ENCODE measurements around the gene TRIP6. TPM values are rescaled to one million over a fixed set of nuclear protein-coding genes. Genes with fewer than 3 reads are reported as not detected.

TRIP6 gene
- total RNA-seq, 1 experiment from 2014 or later: 140 TPM

GRCh38 chr7:100822236-100823139, 44.7 kb upstream of the TRIP6 start (continued):
- TF ChIP-seq AFF4 (CRISPR knock-in tag; IDR thresholded peaks at IDR 0.05; ENCODE audit: borderline replicate concordance): no peak
- TF ChIP-seq, protein P1, sequence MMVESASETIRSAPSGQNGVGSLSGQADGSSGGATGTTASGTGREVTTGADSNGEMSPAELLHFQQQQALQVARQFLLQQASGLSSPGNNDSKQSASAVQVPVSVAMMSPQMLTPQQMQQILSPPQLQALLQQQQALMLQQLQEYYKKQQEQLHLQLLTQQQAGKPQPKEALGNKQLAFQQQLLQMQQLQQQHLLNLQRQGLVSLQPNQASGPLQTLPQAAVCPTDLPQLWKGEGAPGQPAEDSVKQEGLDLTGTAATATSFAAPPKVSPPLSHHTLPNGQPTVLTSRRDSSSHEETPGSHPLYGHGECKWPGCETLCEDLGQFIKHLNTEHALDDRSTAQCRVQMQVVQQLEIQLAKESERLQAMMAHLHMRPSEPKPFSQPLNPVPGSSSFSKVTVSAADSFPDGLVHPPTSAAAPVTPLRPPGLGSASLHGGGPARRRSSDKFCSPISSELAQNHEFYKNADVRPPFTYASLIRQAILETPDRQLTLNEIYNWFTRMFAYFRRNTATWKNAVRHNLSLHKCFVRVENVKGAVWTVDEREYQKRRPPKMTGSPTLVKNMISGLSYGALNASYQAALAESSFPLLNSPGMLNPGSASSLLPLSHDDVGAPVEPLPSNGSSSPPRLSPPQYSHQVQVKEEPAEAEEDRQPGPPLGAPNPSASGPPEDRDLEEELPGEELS (CRISPR knock-in tag; IDR thresholded peaks at IDR 0.05): no peak

DNA sequence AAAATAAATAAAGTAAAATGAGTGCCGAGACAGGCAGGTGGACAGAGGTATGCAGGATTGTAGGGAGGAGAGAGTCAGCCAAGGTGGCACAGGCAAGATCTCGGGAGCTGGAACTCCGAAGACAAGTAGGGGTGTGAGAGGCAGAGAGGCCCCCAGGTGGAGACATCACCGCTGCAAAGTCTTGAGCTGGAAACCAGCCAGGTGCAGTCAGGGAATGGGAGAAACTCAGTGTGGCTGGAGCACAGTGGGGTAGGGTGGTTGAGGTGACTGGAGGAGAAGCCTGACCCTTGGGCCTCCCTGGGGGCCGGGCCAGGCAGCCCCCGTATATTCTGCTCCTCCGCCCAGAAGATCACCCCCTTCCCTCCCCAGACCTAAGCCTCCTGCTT, 44.1 kb upstream of the TRIP6 start:
- Mint-ChIP-seq H3K27me3 (ENCODE audit: low read depth) (no peaks in the 10 kb centered on the region), H3K27ac (no peak overlapping the region), H3K4me1 (peaks cover 16% of the 10 kb centered on the region), H3K9me3 (no peaks in the 10 kb centered on the region), H3K4me3 (no peak overlapping the region), H3K36me3 (peaks cover 46% of the 10 kb centered on the region)
- no peak for DNase-seq (ENCODE audit: low spot score)
- POLR2A ChIA-PET: interaction anchor here (1.1 kb wide), 1 partner anchor 13 kb away, joined by 4 read pairs; no protein-coding TSS in a partner anchor
- ATAC-seq: no peak
- TF ChIP-seq ZNF425 (CRISPR knock-in tag; conservative IDR thresholded peaks at IDR 0.05) (no peak), NFATC4 (CRISPR knock-in tag; IDR thresholded peaks at IDR 0.05) (no peak)
- CTCF ChIA-PET: interaction anchor here (1.7 to 1.8 kb wide), 2 partner anchors 22 to 29 kb away, joined by 6 to 8 read pairs; partner anchors contain the start of gene SLC12A9

GRCh38 chr7:100823534-100823933, 43.7 kb upstream of the TRIP6 start:
- no peak overlapping the region for H3K27ac Mint-ChIP-seq
- TF ChIP-seq ZBTB43 (CRISPR knock-in tag; IDR thresholded peaks at IDR 0.05): no peak
- TF ChIP-seq JUN (CRISPR knock-in tag; IDR thresholded peaks at IDR 0.05): no peak
- no peak for TF ChIP-seq ETV6 (CRISPR knock-in tag; IDR thresholded peaks at IDR 0.05)
- no peak for TF ChIP-seq ESRRA (CRISPR knock-in tag; IDR thresholded peaks at IDR 0.05; ENCODE audit: borderline replicate concordance)
- TF ChIP-seq CREB1 (CRISPR knock-in tag; IDR thresholded peaks at IDR 0.05): no peak
- no peak for TF ChIP-seq E2F4 (CRISPR knock-in tag; IDR thresholded peaks at IDR 0.05; ENCODE audit: borderline replicate concordance, low read depth)
- no peak for TF ChIP-seq ZNF532 (CRISPR knock-in tag; IDR thresholded peaks at IDR 0.05; ENCODE audit: borderline replicate concordance)
- no peak for TF ChIP-seq NFE2L1 (CRISPR knock-in tag; IDR thresholded peaks at IDR 0.05)
- TF ChIP-seq, protein P1 (CRISPR knock-in tag; IDR thresholded peaks at IDR 0.05): no peak
- H3K4me1 Mint-ChIP-seq: peaks cover 16% of the 10 kb centered on the region
- ChIA-PET CTCF (interaction anchor here (1.7 kb wide), 1 partner anchor 22 kb away, joined by 6 read pairs; no protein-coding TSS in a partner anchor), POLR2A (interaction anchor here (1.1 kb wide), 1 partner anchor 13 kb away, joined by 4 read pairs; no protein-coding TSS in a partner anchor)
- H3K27me3 Mint-ChIP-seq (ENCODE audit: low read depth): no peaks in the 10 kb centered on the region
- no peak overlapping the region for H3K4me3 Mint-ChIP-seq
- H3K9me3 Mint-ChIP-seq: no peaks in the 10 kb centered on the region
- peaks cover 46% of the 10 kb centered on the region for H3K36me3 Mint-ChIP-seq
- DNase-seq (ENCODE audit: low spot score) (no peak), ATAC-seq (no peak)
